IPS-20b (cell line): ENCODE measurements around the gene SPTBN2.

Experiments
- H3K27ac ChIP-seq: one replicate; pipeline ENCODE4 v1.5.1; 2013; ENCODE audit warnings: low read length
- H3K27me3 ChIP-seq: 2 replicates; pipeline ENCODE4 v1.6.1; 2013; ENCODE audit warnings: mild to moderate bottlenecking, low read length, inconsistent platforms; ENCODE audit not compliant: insufficient read depth
- H3K36me3 ChIP-seq: 2 replicates; pipeline ENCODE4 v1.6.1; 2013; ENCODE audit warnings: low read depth, mild to moderate bottlenecking, inconsistent platforms, low read length, moderate library complexity; ENCODE audit not compliant: insufficient read depth
- H3K4me1 ChIP-seq: 2 replicates; pipeline ENCODE4 v1.6.1; 2013; ENCODE audit warnings: mild to moderate bottlenecking, control low read depth, inconsistent platforms, low read length, moderate library complexity; ENCODE audit not compliant: insufficient read depth
- H3K4me3 ChIP-seq: 2 replicates; pipeline ENCODE4 v1.5.1; 2013; ENCODE audit warnings: mild to moderate bottlenecking, low read length, inconsistent platforms
- H3K9ac ChIP-seq: 2 replicates; pipeline ENCODE4 v1.6.1; 2013; ENCODE audit warnings: low read depth, mild to moderate bottlenecking, inconsistent platforms, low read length, moderate library complexity
- H3K9me3 ChIP-seq: 2 replicates; pipeline ENCODE4 v1.6.1; 2013; ENCODE audit warnings: mild to moderate bottlenecking, low read depth, low read length, inconsistent platforms; ENCODE audit not compliant: insufficient read depth

SPTBN2 gene

GRCh38 chr11:66710384-66710930, 18.6 kb downstream of the SPTBN2 start:
- Histone ChIP-seq H3K27ac (no peak overlapping the region), H3K9ac (no peak overlapping the region), H3K9me3 (no peaks in the 10 kb centered on the region), H3K36me3 (peaks cover 90% of the 10 kb centered on the region), H3K4me3 (no peak overlapping the region), H3K27me3 (no peaks in the 10 kb centered on the region), H3K4me1 (no peaks in the 10 kb centered on the region)

GRCh38 chr11:66708701-66709100, 20.3 kb downstream of the SPTBN2 start:
- Histone ChIP-seq H3K9me3 (no peaks in the 10 kb centered on the region), H3K27me3 (no peaks in the 10 kb centered on the region), H3K9ac (no peak overlapping the region), H3K27ac (no peak overlapping the region), H3K4me3 (no peak overlapping the region), H3K4me1 (no peaks in the 10 kb centered on the region), H3K36me3 (peaks cover 81% of the 10 kb centered on the region)

- Histone ChIP-seq H3K36me3 (peaks cover 75% of the 10 kb centered on the region), H3K27me3 (no peaks in the 10 kb centered on the region), H3K27ac (no peak overlapping the region), H3K9me3 (no peaks in the 10 kb centered on the region), H3K4me1 (no peaks in the 10 kb centered on the region), H3K4me3 (no peak overlapping the region), H3K9ac (no peak overlapping the region)
These were observed 20.9 kb downstream of the SPTBN2 start for GRCh38 chr11:66708094-66708493.

- Histone ChIP-seq H3K4me3 (no peak overlapping the region), H3K27me3 (no peaks in the 10 kb centered on the region), H3K27ac (no peak overlapping the region), H3K36me3 (peaks cover 69% of the 10 kb centered on the region), H3K4me1 (no peaks in the 10 kb centered on the region), H3K9me3 (no peaks in the 10 kb centered on the region), H3K9ac (no peak overlapping the region)
These were observed 21.5 kb downstream of the SPTBN2 start for GRCh38 chr11:66707486-66707885.

GRCh38 chr11:66706989-66707388, 22.0 kb downstream of the SPTBN2 start:
- H3K9ac ChIP-seq, result no peak overlapping the region
- H3K36me3 ChIP-seq, result peaks cover 72% of the 10 kb centered on the region
- no peaks in the 10 kb centered on the region for H3K4me1 ChIP-seq
- H3K27ac ChIP-seq, result no peak overlapping the region
- no peaks in the 10 kb centered on the region for H3K9me3 ChIP-seq
- H3K4me3 ChIP-seq, result no peak overlapping the region
- H3K27me3 ChIP-seq, result no peaks in the 10 kb centered on the region

- no peak overlapping the region for H3K27ac ChIP-seq
These were observed 23.3 kb downstream of the SPTBN2 start for GRCh38 chr11:66705587-66706335.

GRCh38 chr11:66704659-66705360, 24.2 kb downstream of the SPTBN2 start:
- H3K9ac ChIP-seq, result no peak overlapping the region
- H3K9me3 ChIP-seq, result no peaks in the 10 kb centered on the region
- peaks cover 71% of the 10 kb centered on the region for H3K36me3 ChIP-seq
- no peaks in the 10 kb centered on the region for H3K4me1 ChIP-seq
- H3K27ac ChIP-seq, result no peak overlapping the region
- H3K4me3 ChIP-seq, result no peak overlapping the region
- H3K27me3 ChIP-seq, result no peaks in the 10 kb centered on the region

More at GRCh38 chr11:66705587-66706335, 23.3 kb downstream of the SPTBN2 start:
- no peak overlapping the region for H3K9ac ChIP-seq
- no peaks in the 10 kb centered on the region for H3K4me1 ChIP-seq
- no peaks in the 10 kb centered on the region for H3K9me3 ChIP-seq
- peaks cover 72% of the 10 kb centered on the region for H3K36me3 ChIP-seq
- no peak overlapping the region for H3K4me3 ChIP-seq
- no peaks in the 10 kb centered on the region for H3K27me3 ChIP-seq

- no peaks in the 10 kb centered on the region for H3K4me1 ChIP-seq
- H3K9me3 ChIP-seq, result no peaks in the 10 kb centered on the region
- H3K27ac ChIP-seq, result no peak overlapping the region
- H3K27me3 ChIP-seq, result no peaks in the 10 kb centered on the region
- peaks cover 74% of the 10 kb centered on the region for H3K36me3 ChIP-seq
- H3K9ac ChIP-seq, result no peak overlapping the region
- H3K4me3 ChIP-seq, result no peak overlapping the region
These were observed 27.4 kb downstream of the SPTBN2 start for GRCh38 chr11:66701432-66702240.

GRCh38 chr11:66700742-66701141, 28.3 kb downstream of the SPTBN2 start:
- Histone ChIP-seq H3K9ac (no peak overlapping the region), H3K4me3 (no peak overlapping the region), H3K4me1 (no peaks in the 10 kb centered on the region), H3K36me3 (peaks cover 78% of the 10 kb centered on the region), H3K9me3 (no peaks in the 10 kb centered on the region), H3K27me3 (no peaks in the 10 kb centered on the region), H3K27ac (no peak overlapping the region)

- Histone ChIP-seq H3K9me3 (no peaks in the 10 kb centered on the region), H3K27me3 (no peaks in the 10 kb centered on the region), H3K4me1 (no peaks in the 10 kb centered on the region), H3K27ac (no peak overlapping the region), H3K36me3 (peaks cover 78% of the 10 kb centered on the region), H3K9ac (no peak overlapping the region), H3K4me3 (no peak overlapping the region)
These were observed 28.7 kb downstream of the SPTBN2 start for GRCh38 chr11:66700337-66700736.

GRCh38 chr11:66698491-66698890, 30.5 kb downstream of the SPTBN2 start:
- Histone ChIP-seq H3K9me3 (no peaks in the 10 kb centered on the region), H3K4me3 (no peak overlapping the region), H3K27me3 (no peaks in the 10 kb centered on the region), H3K36me3 (peaks cover 85% of the 10 kb centered on the region), H3K9ac (no peak overlapping the region), H3K27ac (no peak overlapping the region), H3K4me1 (no peaks in the 10 kb centered on the region)
